ENCODE results near the gene CDKN1A.

GRCh38 chr6:36679043-36679833 is 724 bp downstream of the CDKN1A start:
- TF ChIP-seq CTCF (IDR thresholded peaks at IDR 0.05), result peak in 1 of 6 experiments; percentile 12
- peak in 1 of 2 donors; percentile 30 for TF ChIP-seq POLR2A (IDR thresholded peaks at IDR 0.05)
